A549 (cell line): ENCODE results near the gene TBC1D22A. TPM values are rescaled to one million over a fixed set of nuclear protein-coding genes. Genes with fewer than 3 reads are reported as not detected.

ENCODE experiments used
- ATAC-seq, 2 experiments: fragments of 200-7000 bp in 1 of 2; fragments of >200 bp in 1 of 2; cut with Nextera tagmentation in 1 of 2; cut with Tn5 transposase in 1 of 2; 3 replicates each; pipeline versions ENCODE4 v1.8.0 to v1.9.1; 2018 to 2020; ENCODE audit warnings: mild to moderate bottlenecking in 1 of 2, moderate library complexity in 1 of 2
- CTCF ChIA-PET: fragments of 300-600 bp; sonication (Branson Sonifier 250); formaldehyde crosslinking; extraction: SDS; loops from one replicate; lab custom pipeline; 2021; ENCODE audit warnings: antibody characterized with exemption, inconsistent platforms; lab: Yijun Ruan, JAX
- POLR2A ChIA-PET: fragments of 350-600 bp; formaldehyde crosslinking; extraction: SDS; loops from one replicate; lab custom pipeline; 2021; ENCODE audit warnings: antibody characterized with exemption, inconsistent platforms; lab: Yijun Ruan, JAX
- DNase-seq, 2 experiments: peaks; one replicate each; pipeline versions ENCODE4 v3.0.0 to v3.0.0-alpha.2; 2011 to 2016; ENCODE audit warnings: low read depth in 1 of 2, low spot score in 1 of 2
- FAIRE-seq: peaks from 2 replicates; lab custom pipeline; 2011; peaks lifted over from hg19 to GRCh38; lab: Jason Lieb, UNC
- H3K27ac ChIP-seq, 2 experiments: fragments of >200 bp; sonication (Bioruptor Twin); formaldehyde crosslinking; 3 replicates each; pipeline ENCODE4 v1.5.1; 2016 to 2017
- H3K4me1 ChIP-seq: fragments of >200 bp; sonication (Bioruptor Twin); formaldehyde crosslinking; 3 replicates; pipeline ENCODE4 v1.6.1; 2016
- H3K4me2 ChIP-seq: fragments of >200 bp; sonication (Bioruptor Twin); formaldehyde crosslinking; 3 replicates; pipeline ENCODE4 v1.6.1; 2016
- H3K4me3 ChIP-seq: fragments of >200 bp; sonication (Bioruptor Twin); formaldehyde crosslinking; 3 replicates; pipeline ENCODE4 v1.5.1; 2016
- H3K9me3 ChIP-seq: fragments of >200 bp; sonication (Bioruptor Twin); formaldehyde crosslinking; 3 replicates; pipeline ENCODE4 v1.6.1; 2016
- ATOH8 ChIP-seq: fragments of 250-450 bp; sonication (Bioruptor Pico); IDR thresholded peaks from 2 replicates; pipeline ENCODE4 v1.5.0; 2020; ENCODE audit warnings: low read depth, mild to moderate bottlenecking, moderate library complexity
- BCL3 ChIP-seq: fragments of >200 bp; sonication (Bioruptor Twin); formaldehyde crosslinking; IDR thresholded peaks from 3 replicates; pipeline ENCODE4 v1.6.1; 2016
- CBX2 ChIP-seq: fragments of 200-600 bp; sonication (generic); IDR thresholded peaks from 2 replicates; pipeline ENCODE4 v1.6.1; 2016; ENCODE audit warnings: low read depth, mild to moderate bottlenecking, borderline replicate concordance
- CBX8 ChIP-seq: fragments of 200-600 bp; sonication (generic); IDR thresholded peaks from 2 replicates; pipeline ENCODE4 v1.6.1; 2016
- CTCF ChIP-seq: fragments of >200 bp; sonication (Bioruptor Twin); formaldehyde crosslinking; IDR thresholded peaks from 3 replicates; pipeline ENCODE4 v1.5.1; 2016
- E2F6 ChIP-seq: IDR thresholded peaks from 2 replicates; pipeline ENCODE4 v1.6.1; 2012; ENCODE audit warnings: low read depth, borderline replicate concordance
- EHF ChIP-seq: fragments of 250-450 bp; sonication (Bioruptor Pico); IDR thresholded peaks from 2 replicates; pipeline ENCODE4 v1.5.0; 2020; ENCODE audit warnings: mild to moderate bottlenecking
- FOSL2 ChIP-seq, 2 experiments: fragments of 450-650 bp in 1 of 2; fragments of >200 bp in 1 of 2; sonication (Bioruptor Twin) in 1 of 2; formaldehyde crosslinking; IDR thresholded peaks; 2 replicates each; pipeline versions ENCODE4 v1.5.0 to v1.6.1; 2016 to 2020; ENCODE audit warnings: mild to moderate bottlenecking in 1 of 2, moderate library complexity in 1 of 2
- FOXS1 ChIP-seq: fragments of 250-450 bp; sonication (Bioruptor Pico); IDR thresholded peaks from 2 replicates; pipeline ENCODE4 v1.5.0; 2020; ENCODE audit warnings: mild to moderate bottlenecking, moderate library complexity
- GATA3 ChIP-seq: IDR thresholded peaks from 2 replicates; pipeline ENCODE4 v1.6.1; 2012; ENCODE audit warnings: borderline replicate concordance
- HDAC2 ChIP-seq: fragments of 200-600 bp; sonication (generic); IDR thresholded peaks from 2 replicates; pipeline ENCODE4 v1.6.1; 2016
- JUN ChIP-seq, 2 experiments: fragments of >200 bp; sonication (Bioruptor Twin); formaldehyde crosslinking; IDR thresholded peaks; 2 replicates in 1 of 2; 3 replicates in 1 of 2; pipeline ENCODE4 v1.6.1; 2016 to 2017
- KDM1A ChIP-seq: fragments of 200-600 bp; sonication (generic); IDR thresholded peaks from 2 replicates; pipeline ENCODE4 v1.6.1; 2016; ENCODE audit warnings: low read depth, mild to moderate bottlenecking
- KDM5A ChIP-seq: fragments of 200-600 bp; sonication (generic); IDR thresholded peaks from 2 replicates; pipeline ENCODE4 v1.6.1; 2016; ENCODE audit warnings: antibody characterized with exemption, mild to moderate bottlenecking
- MAFK ChIP-seq: fragments of 450-650 bp; IDR thresholded peaks from 2 replicates; pipeline ENCODE4 v1.6.1; 2014; ENCODE audit not compliant: partially characterized antibody
- NFE2L2 ChIP-seq: fragments of 150-350 bp; conservative IDR thresholded peaks from 2 replicates; pipeline ENCODE4 v1.6.1; 2014; ENCODE audit warnings: low read length
- NPAS2 ChIP-seq: fragments of 250-450 bp; sonication (Bioruptor Pico); IDR thresholded peaks from 2 replicates; pipeline ENCODE4 v1.8.0; 2022; ENCODE audit warnings: mild to moderate bottlenecking, moderate library complexity, borderline replicate concordance
- NR3C1 ChIP-seq: fragments of >200 bp; sonication (Bioruptor Twin); formaldehyde crosslinking; IDR thresholded peaks from 3 replicates; pipeline ENCODE4 v1.6.1; 2017
- POLR2A ChIP-seq: IDR thresholded peaks from 2 replicates; pipeline ENCODE4 v1.6.1; 2012; ENCODE audit warnings: mild to moderate bottlenecking, low read length
- RAD21 ChIP-seq, 2 experiments: fragments of >200 bp in 1 of 2; sonication (Bioruptor Twin) in 1 of 2; formaldehyde crosslinking in 1 of 2; IDR thresholded peaks in 1 of 2; conservative IDR thresholded peaks in 1 of 2; 2 replicates in 1 of 2; 3 replicates in 1 of 2; pipeline ENCODE4 v1.6.1; 2012 to 2018; ENCODE audit warnings: inconsistent platforms in 1 of 2
- RARB ChIP-seq: fragments of 250-450 bp; sonication (Bioruptor Pico); IDR thresholded peaks from 2 replicates; pipeline ENCODE4 v1.8.0; 2021; ENCODE audit warnings: mild to moderate bottlenecking, moderate library complexity
- SMC3 ChIP-seq: fragments of >200 bp; sonication (Bioruptor Twin); formaldehyde crosslinking; IDR thresholded peaks from 3 replicates; pipeline ENCODE4 v1.6.1; 2018; ENCODE audit warnings: inconsistent platforms
- USF2 ChIP-seq: fragments of 450-650 bp; IDR thresholded peaks from 2 replicates; pipeline ENCODE4 v1.6.1; 2014; ENCODE audit warnings: antibody characterized with exemption
- ZFP36 ChIP-seq: fragments of 450-650 bp; IDR thresholded peaks from 2 replicates; pipeline ENCODE4 v1.6.1; 2014; ENCODE audit warnings: borderline replicate concordance; ENCODE audit not compliant: partially characterized antibody
- ZSCAN20 ChIP-seq: fragments of 250-450 bp; sonication (Bioruptor Pico); IDR thresholded peaks from 2 replicates; pipeline ENCODE4 v1.8.0; 2022; ENCODE audit warnings: mild to moderate bottlenecking, moderate library complexity
- WGBS: methylation state at CpG from one replicate; pipeline ENCODE4 v1.1.6; 2017; ENCODE audit errors: missing lambda C conversion rate; 5-methylcytosine and 5-hydroxymethylcytosine counted together
- polyA plus RNA-seq, 4 experiments: library from polyadenylated mRNA; depleted of rRNA in 3 of 4; stranded (reverse); fragments of >200 nt; fragmentation: RNase III in 1 of 4; extraction: RNeasy Plus Mini Kit Qiagen cat#74134 plus additional on column Dnase treatment in 1 of 4; gene quantifications; 2 replicates in 3 of 4; 3 replicates in 1 of 4; pipeline ENCODE4 v1.2.3, GENCODE V29; 2011 to 2017

TBC1D22A gene
- polyA plus RNA-seq, 2 of the 4 experiments (the other 2 are of a cell fraction), result 8.9 to 10.8 TPM

- no peak for TF ChIP-seq E2F6
- TF ChIP-seq CBX8, result no peak
- no peak for TF ChIP-seq ATOH8
- no peak for TF ChIP-seq KDM1A
- no peak for TF ChIP-seq FOXS1 (CRISPR knock-in tag)
These were observed 85.7 kb downstream of the TBC1D22A start (continued) for GRCh38 chr22:46848197-46848596.

GRCh38 chr22:46849101-46849500 is 86.7 kb downstream of the TBC1D22A start:
- Histone ChIP-seq H3K9me3 (no peaks in the 10 kb centered on the region), H3K4me2 (no peak overlapping the region), H3K27ac (no peak overlapping the region), H3K4me1 (peaks cover 9% of the 10 kb centered on the region; the same call in 1 of the 3 replicates), H3K4me3 (no peak overlapping the region)
- WGBS, result 100% methylated on average over 3 of the region's 6 CpGs
- FAIRE-seq (no peak), ATAC-seq (no peak), DNase-seq (no peak)
- ChIA-PET CTCF (no interaction called here), POLR2A (no interaction called here)
- TF ChIP-seq HDAC2 (no peak), RAD21 (conservative IDR thresholded peaks at IDR 0.05 in 1 of 2, IDR thresholded peaks at IDR 0.05 in 1 of 2) (no peak), GATA3 (no peak), POLR2A (no peak), MAFK (no peak), ZSCAN20 (CRISPR knock-in tag) (no peak), RARB (CRISPR knock-in tag) (no peak), FOSL2 (IDR thresholded peaks at IDR 0.05) (no peak), FOSL2 (CRISPR knock-in tag; IDR thresholded peaks at IDR 0.05) (no peak), BCL3 (no peak), KDM5A (no peak), NR3C1 (no peak), CBX2 (no peak), NFE2L2 (no peak), CTCF (no peak), SMC3 (no peak), ZFP36 (no peak), USF2 (no peak), JUN (IDR thresholded peaks at IDR 0.05) (no peak), NPAS2 (CRISPR knock-in tag) (no peak), EHF (no peak)
